Activated CD8-positive, alpha-beta memory T cell treated with anti-CD3 and anti-CD28 coated beads for 48 hours (primary cell): ENCODE results near the gene RASD2.

Source experiments
- DNase-seq, 3 experiments: peaks; one replicate each; pipeline ENCODE4 v3.0.0-alpha.2; 2020; ENCODE audit warnings: low read depth in 2 of 3, low spot score in 2 of 3

Gene RASD2

GRCh38 chr22:35601013-35601580 is 60.5 kb downstream of the RASD2 start:
- no peak for DNase-seq

- DNase-seq: no peak
These were observed 61.3 kb downstream of the RASD2 start for GRCh38 chr22:35601743-35602615.
